HG03159 (cell line): ENCODE results near the gene MRS2.

Source experiments
- ATAC-seq: cut with Tn5 transposase; IDR thresholded peaks from one replicate; pipeline ENCODE4 v1.9.1; 2021; ENCODE audit warnings: mild to moderate bottlenecking, moderate library complexity; ENCODE audit not compliant: unreplicated experiment

Gene MRS2

GRCh38 chr6:24429146-24429545, 26.4 kb downstream of the MRS2 start:
- ATAC-seq: no peak

GRCh38 chr6:24430086-24430485, 27.4 kb downstream of the MRS2 start:
- ATAC-seq: no peak

- ATAC-seq: no peak
These were observed 28.3 kb downstream of the MRS2 start for GRCh38 chr6:24431045-24431451.

- ATAC-seq: no peak
These were observed 29.9 kb downstream of the MRS2 start for GRCh38 chr6:24432611-24433010.

- no peak for ATAC-seq
These were observed 34.2 kb downstream of the MRS2 start for GRCh38 chr6:24436979-24437378.

GRCh38 chr6:24439858-24440539, 37.3 kb downstream of the MRS2 start:
- no peak for ATAC-seq

GRCh38 chr6:24440897-24441598, 38.3 kb downstream of the MRS2 start:
- no peak for ATAC-seq

- no peak for ATAC-seq
These were observed 38.8 kb downstream of the MRS2 start for GRCh38 chr6:24441599-24441904.

GRCh38 chr6:24444588-24444987, 41.9 kb downstream of the MRS2 start:
- no peak for ATAC-seq

- ATAC-seq: no peak
These were observed 43.0 kb downstream of the MRS2 start for GRCh38 chr6:24445704-24446103.

- no peak for ATAC-seq
These were observed 43.9 kb downstream of the MRS2 start for GRCh38 chr6:24446670-24447069.

GRCh38 chr6:24448396-24448795, 45.7 kb downstream of the MRS2 start:
- no peak for ATAC-seq

GRCh38 chr6:24448828-24449525, 46.2 kb downstream of the MRS2 start:
- ATAC-seq: no peak

- ATAC-seq: no peak
These were observed 49.0 kb downstream of the MRS2 start for GRCh38 chr6:24451581-24452388.

- no peak for ATAC-seq
These were observed 51.2 kb downstream of the MRS2 start for GRCh38 chr6:24453921-24454320.

- no peak for ATAC-seq
These were observed 51.7 kb downstream of the MRS2 start for GRCh38 chr6:24454452-24454851.

GRCh38 chr6:24455061-24455460, 52.3 kb downstream of the MRS2 start:
- no peak for ATAC-seq

- no peak for ATAC-seq
These were observed 55.4 kb downstream of the MRS2 start for GRCh38 chr6:24458134-24458533.

- no peak for ATAC-seq
These were observed 56.2 kb downstream of the MRS2 start for GRCh38 chr6:24458941-24459340.

GRCh38 chr6:24460966-24461365, 58.2 kb downstream of the MRS2 start:
- no peak for ATAC-seq

GRCh38 chr6:24464253-24465038, 61.7 kb downstream of the MRS2 start:
- no peak for ATAC-seq
